Tibial nerve (tissue), 4 donors: ENCODE measurements around the gene MYO1D. TPM values are rescaled to one million over a fixed set of nuclear protein-coding genes. Genes with fewer than 3 reads are reported as not detected.

Experiments
- DNase-seq, 2 donors: peaks; one replicate each; pipeline ENCODE4 v3.0.0-alpha.2; 2019; ENCODE audit warnings: low spot score in 2 of 2
- H3K27ac ChIP-seq, 4 donors: fragments of 200-600 bp; sonication (generic) in 3 of 4; one replicate each; pipeline ENCODE4 v1.5.1; 2017 to 2019; ENCODE audit warnings: mild to moderate bottlenecking in 1 of 4
- H3K27me3 ChIP-seq, 2 donors: fragments of 200-600 bp; sonication (generic) in 1 of 2; one replicate each; pipeline versions ENCODE4 v1.5.1 to v1.6.0; 2017 to 2019
- H3K36me3 ChIP-seq, 3 donors: fragments of 200-600 bp; sonication (generic); one replicate each; pipeline ENCODE4 v1.5.1; 2018 to 2019
- H3K4me1 ChIP-seq, 4 donors: fragments of 200-600 bp; sonication (generic) in 3 of 4; one replicate each; pipeline ENCODE4 v1.5.1; 2017 to 2019
- H3K4me3 ChIP-seq, 4 donors: fragments of 200-600 bp; sonication (generic) in 3 of 4; one replicate each; pipeline ENCODE4 v1.5.1; 2017 to 2019; ENCODE audit warnings: mild to moderate bottlenecking in 1 of 4, moderate library complexity in 1 of 4
- H3K9me3 ChIP-seq, 4 donors: fragments of 200-600 bp; sonication (generic) in 3 of 4; one replicate each; pipeline ENCODE4 v1.5.1; 2017 to 2019
- EP300 ChIP-seq, 2 donors: sonication (generic); formaldehyde crosslinking; IDR thresholded peaks; one replicate each; pipeline ENCODE4 v1.6.1; 2017; ENCODE audit warnings: antibody characterized with exemption in 2 of 2, mild to moderate bottlenecking in 1 of 2
- POLR2A ChIP-seq, 2 donors: fragments of 450-650 bp; IDR thresholded peaks; one replicate each; pipeline ENCODE4 v1.6.1; 2017; ENCODE audit warnings: antibody characterized with exemption in 2 of 2, mild to moderate bottlenecking in 2 of 2, moderate library complexity in 2 of 2
- WGBS, 2 donors: methylation state at CpG; one replicate each; pipeline ENCODE4 v1.1.5; 2018; 5-methylcytosine and 5-hydroxymethylcytosine counted together
- small RNA-seq: library from RNA; depleted of rRNA; stranded (forward); fragments of <200 nt; gene quantifications from one replicate; pipeline ENCODE3, GENCODE V24; 2016
- total RNA-seq, 4 donors: library from RNA; depleted of rRNA; stranded (reverse); fragments of >200 nt; gene quantifications; one replicate each; pipeline ENCODE4 v1.1.0, GENCODE V29; 2016
- TF ChIP-seq, protein P1 (sequence below), 5 experiments: fragments of 200-600 bp in 3 of 5; fragments of 450-650 bp in 2 of 5; sonication (generic) in 3 of 5; IDR thresholded peaks; one replicate each; pipeline ENCODE4 v1.5.1; 2016 to 2019; ENCODE audit warnings: antibody characterized with exemption in 5 of 5, mild to moderate bottlenecking in 3 of 5, moderate library complexity in 2 of 5

MYO1D gene
- total RNA-seq, 4 donors from 2014 or later: 28.5 to 49.6 (median 42.4) TPM

DNA sequence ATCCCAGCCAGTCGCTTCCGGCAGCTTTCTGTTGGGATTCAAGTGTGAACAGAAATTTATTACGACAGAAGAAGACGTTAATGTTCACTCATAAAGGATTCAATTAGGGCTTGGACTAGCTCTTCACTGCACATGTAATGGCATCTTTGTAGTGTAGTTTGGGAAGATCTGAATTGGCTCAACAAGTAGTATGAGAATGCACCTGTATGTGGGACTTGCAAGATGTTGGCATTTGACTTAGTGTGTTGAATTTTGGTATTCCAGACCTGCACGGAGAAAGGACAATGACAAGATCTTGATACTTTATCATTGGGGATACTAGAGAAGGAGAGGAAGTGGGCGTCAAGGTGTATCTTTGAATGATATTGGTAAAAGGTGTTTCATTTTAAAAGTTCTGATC, 431.4 kb downstream of the MYO1D start:
- Histone ChIP-seq H3K36me3 (peaks cover 0 to 34% (median 0%) of the 10 kb centered on the region in 3 donors), H3K4me1 (peaks cover 0 to 42% (median 16%) of the 10 kb centered on the region in 4 donors), H3K27ac (peak overlapping the region; percentile 71 to 93 (median 84)), H3K9me3 (no peaks in the 10 kb centered on the region), H3K27me3 (no peaks in the 10 kb centered on the region), H3K4me3 (peak overlapping the region; percentile 89 to 99 (median 96))
- TF ChIP-seq EP300 (IDR thresholded peaks at IDR 0.05): no peak
- TF ChIP-seq, protein P1, sequence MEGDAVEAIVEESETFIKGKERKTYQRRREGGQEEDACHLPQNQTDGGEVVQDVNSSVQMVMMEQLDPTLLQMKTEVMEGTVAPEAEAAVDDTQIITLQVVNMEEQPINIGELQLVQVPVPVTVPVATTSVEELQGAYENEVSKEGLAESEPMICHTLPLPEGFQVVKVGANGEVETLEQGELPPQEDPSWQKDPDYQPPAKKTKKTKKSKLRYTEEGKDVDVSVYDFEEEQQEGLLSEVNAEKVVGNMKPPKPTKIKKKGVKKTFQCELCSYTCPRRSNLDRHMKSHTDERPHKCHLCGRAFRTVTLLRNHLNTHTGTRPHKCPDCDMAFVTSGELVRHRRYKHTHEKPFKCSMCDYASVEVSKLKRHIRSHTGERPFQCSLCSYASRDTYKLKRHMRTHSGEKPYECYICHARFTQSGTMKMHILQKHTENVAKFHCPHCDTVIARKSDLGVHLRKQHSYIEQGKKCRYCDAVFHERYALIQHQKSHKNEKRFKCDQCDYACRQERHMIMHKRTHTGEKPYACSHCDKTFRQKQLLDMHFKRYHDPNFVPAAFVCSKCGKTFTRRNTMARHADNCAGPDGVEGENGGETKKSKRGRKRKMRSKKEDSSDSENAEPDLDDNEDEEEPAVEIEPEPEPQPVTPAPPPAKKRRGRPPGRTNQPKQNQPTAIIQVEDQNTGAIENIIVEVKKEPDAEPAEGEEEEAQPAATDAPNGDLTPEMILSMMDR (IDR thresholded peaks at IDR 0.05): no peak
- no peak for TF ChIP-seq POLR2A (IDR thresholded peaks at IDR 0.05)
- DNase-seq: no peak
- 15 to 21% methylated on average over 6 of the region's 6 CpGs for WGBS, 2 donors

DNA sequence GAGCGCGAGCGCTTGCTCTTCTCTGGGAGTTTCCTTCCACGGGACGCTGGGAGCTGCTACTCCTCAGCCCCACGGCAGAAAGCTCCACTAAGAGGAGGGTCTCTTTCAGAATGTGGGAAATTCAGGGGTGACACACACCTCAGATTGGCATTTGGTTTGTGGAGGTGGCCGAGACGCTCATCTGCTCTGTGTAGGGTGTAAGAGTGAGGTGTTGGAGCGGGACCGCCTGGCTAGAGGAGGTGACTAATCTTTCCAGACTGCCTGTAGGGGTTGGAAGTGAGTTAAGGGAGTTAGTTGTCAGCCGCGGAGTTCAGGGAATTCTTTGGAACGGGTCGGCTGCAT, 431.9 kb downstream of the MYO1D start:
- Histone ChIP-seq H3K36me3 (peaks cover 0 to 29% (median 0%) of the 10 kb centered on the region in 3 donors), H3K27me3 (no peaks in the 10 kb centered on the region), H3K4me3 (peak overlapping the region; percentile 89 to 99 (median 96)), H3K4me1 (peaks cover 0 to 42% (median 16%) of the 10 kb centered on the region in 4 donors), H3K27ac (peak overlapping the region; percentile 71 to 93 (median 84)), H3K9me3 (no peaks in the 10 kb centered on the region)
- DNase-seq: no peak
- WGBS, 2 donors: 0 to 1% methylated on average over 9 to 14 of the region's 14 CpGs
- TF ChIP-seq EP300 (IDR thresholded peaks at IDR 0.05) (no peak), POLR2A (IDR thresholded peaks at IDR 0.05) (no peak)
- TF ChIP-seq, protein P1 (IDR thresholded peaks at IDR 0.05): no peak

DNA sequence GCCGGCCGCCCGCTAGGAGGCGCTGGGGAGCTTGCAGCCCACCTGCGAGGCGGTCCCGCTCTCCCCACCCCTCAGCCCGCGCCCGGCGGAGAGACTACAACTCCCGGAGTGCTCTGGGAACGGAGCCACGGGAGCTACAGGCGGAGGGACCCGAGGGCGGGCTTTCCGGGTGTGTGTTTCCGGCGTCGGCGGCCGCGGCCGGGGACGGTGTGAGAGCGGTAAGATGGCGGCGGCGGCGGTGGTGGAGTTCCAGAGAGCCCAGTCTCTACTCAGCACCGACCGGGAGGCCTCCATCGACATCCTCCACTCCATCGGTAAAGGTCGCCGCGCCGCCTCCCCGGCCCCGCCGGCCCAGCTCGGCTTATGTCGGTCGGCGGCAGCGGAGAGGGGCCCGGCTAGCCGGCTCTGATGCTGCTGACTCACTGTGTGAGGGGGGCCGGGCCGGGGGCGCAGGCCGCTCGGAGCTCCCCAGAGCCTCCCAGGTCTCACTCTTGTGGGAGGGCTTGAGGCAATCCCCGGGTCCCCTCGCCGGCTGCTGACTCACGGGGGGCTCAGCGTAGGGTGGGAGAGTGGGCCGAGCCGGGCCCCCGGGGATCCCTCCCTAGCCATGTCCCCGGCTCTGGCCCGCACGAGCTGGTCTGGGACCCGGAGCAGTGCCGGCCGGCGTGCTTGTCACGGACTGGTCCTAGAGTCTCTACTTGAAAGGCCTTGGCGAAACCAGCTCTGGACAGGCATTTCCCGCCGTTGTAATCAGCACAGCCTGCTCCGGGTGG, 432.4 kb downstream of the MYO1D start, which contains the start of gene PSMD11:
Gene PSMD11 (plus strand): TSS at position 210 of the 773 bp plus-strand sequence. CDS start 14 bp downstream, at position 224.
- TF ChIP-seq POLR2A (IDR thresholded peaks at IDR 0.05): peak; percentile 29 to 54
- TF ChIP-seq, protein P1 (IDR thresholded peaks at IDR 0.05): peak; percentile 75 to 89 (median 78)
- TF ChIP-seq EP300 (IDR thresholded peaks at IDR 0.05): peak in 1 of 2 donors; percentile 82

DNA sequence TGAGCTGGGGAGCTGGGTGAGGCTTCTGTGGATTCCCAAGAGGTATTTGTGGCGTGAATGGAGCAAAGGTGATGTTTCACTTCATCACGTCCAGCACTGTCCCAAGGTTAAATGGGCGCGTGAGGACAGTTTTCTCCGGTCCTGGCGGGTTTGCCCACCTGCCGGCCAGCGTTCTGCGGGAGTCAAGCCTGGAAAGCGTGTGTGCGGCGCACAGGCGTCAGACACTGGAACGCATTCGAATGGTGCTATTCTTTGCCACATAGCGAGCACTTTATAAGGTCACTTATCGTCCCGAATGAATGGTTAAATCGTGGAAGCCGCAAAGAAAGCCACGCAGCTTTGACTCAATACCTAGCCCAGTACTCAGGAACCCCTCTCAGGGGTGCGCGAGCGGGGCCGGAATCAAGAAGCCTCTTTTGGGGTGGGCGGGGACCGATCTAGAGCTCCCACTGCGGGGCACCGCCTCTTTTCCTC, 433.1 kb downstream of the MYO1D start:
- Histone ChIP-seq H3K27me3 (no peaks in the 10 kb centered on the region), H3K27ac (peak overlapping the region in 1 of 4 donors; percentile 93), H3K9me3 (no peaks in the 10 kb centered on the region), H3K4me1 (peaks cover 0 to 38% (median 16%) of the 10 kb centered on the region in 4 donors), H3K4me3 (peak overlapping the region; percentile 89 to 99 (median 96)), H3K36me3 (peaks cover 0 to 18% (median 0%) of the 10 kb centered on the region in 3 donors)
- no peak for DNase-seq
- 12 to 19% methylated on average over 7 to 22 of the region's 29 CpGs for WGBS, 2 donors
- TF ChIP-seq POLR2A (IDR thresholded peaks at IDR 0.05) (no peak), EP300 (IDR thresholded peaks at IDR 0.05) (no peak)
- TF ChIP-seq, protein P1 (IDR thresholded peaks at IDR 0.05): no peak

More for the DNA sequence above, 432.4 kb downstream of the MYO1D start, which contains the start of gene PSMD11:
- 0 to 1% methylated on average over 12 to 58 of the region's 74 CpGs for WGBS, 2 donors
- Histone ChIP-seq H3K27ac (peak within 1 kb of the TSS; percentile 71 to 93 (median 84)), H3K36me3 (peaks cover 0 to 24% (median 0%) of the 10 kb centered on the region in 3 donors), H3K9me3 (no peaks in the 10 kb centered on the region), H3K4me3 (peak within 1 kb of the TSS; percentile 89 to 99 (median 96)), H3K27me3 (no peaks in the 10 kb centered on the region), H3K4me1 (peaks cover 0 to 42% (median 16%) of the 10 kb centered on the region in 4 donors)
- DNase-seq: peak; percentile 92

Small RNA genes within 50 kb of the gene (small RNA-seq; reads per million reads assigned to genes)
- gene RF00019: not detected

Other genes with a start within 250 kb of the MYO1D start
- 100 to 1,000 TPM; 170 to 198 (median 183) TPM for gene TMEM98, start 51.0 kb upstream of the MYO1D start, total RNA-seq
- not detected for gene SPACA3, start 114.7 kb upstream of the MYO1D start, total RNA-seq